SH-SY5Y (cell line): ENCODE results near the gene PDE5A.

Source experiments
- GATA2 ChIP-seq: IDR thresholded peaks from 2 replicates; pipeline ENCODE4 v1.6.1; 2011; ENCODE audit warnings: mild to moderate bottlenecking, low read depth, low read length
- GATA3 ChIP-seq: IDR thresholded peaks from 2 replicates; pipeline ENCODE4 v1.6.1; 2011; ENCODE audit warnings: low read depth, mild to moderate bottlenecking, low read length, moderate library complexity

- TF ChIP-seq GATA2 = no peak
- TF ChIP-seq GATA3 = no peak
These were observed 96.3 kb downstream of the PDE5A start for GRCh38 chr4:119532319-119532718.
